Muscle layer of duodenum (tissue), 2 donors: ENCODE results near the gene IGLON5.

Experiments
- H3K27ac ChIP-seq: one replicate; pipeline ENCODE4 v1.7.0; 2013; ENCODE audit warnings: mild to moderate bottlenecking, low read length
- H3K27me3 ChIP-seq: one replicate; pipeline ENCODE4 v1.7.0; 2013; ENCODE audit warnings: low read depth, mild to moderate bottlenecking, control low read depth, low read length
- H3K36me3 ChIP-seq, 2 donors: one replicate each; pipeline ENCODE4 v1.7.0; 2013; ENCODE audit warnings: low read length in 2 of 2, control low read depth in 1 of 2, mild to moderate bottlenecking in 1 of 2; ENCODE audit not compliant: insufficient read depth in 2 of 2, control insufficient read depth in 1 of 2
- H3K4me1 ChIP-seq, 2 donors: one replicate each; pipeline ENCODE4 v1.7.0; 2013; ENCODE audit warnings: low read length in 2 of 2, mild to moderate bottlenecking in 2 of 2, control low read depth in 1 of 2, moderate library complexity in 1 of 2; ENCODE audit not compliant: insufficient read depth in 2 of 2, control insufficient read depth in 1 of 2
- H3K4me3 ChIP-seq, 2 donors: one replicate each; pipeline ENCODE4 v1.7.0; 2013; ENCODE audit warnings: low read length in 2 of 2, low read depth in 1 of 2, mild to moderate bottlenecking in 1 of 2
- H3K9me3 ChIP-seq, 2 donors: one replicate each; pipeline ENCODE4 v1.7.0; 2013; ENCODE audit warnings: low read length in 2 of 2, control low read depth in 1 of 2, mild to moderate bottlenecking in 1 of 2; ENCODE audit not compliant: control insufficient read depth in 1 of 2
- donor health status: healthy.

Gene IGLON5

GRCh38 chr19:51356159-51356801 is 44.8 kb downstream of the IGLON5 start:
- no peaks in the 10 kb centered on the region for H3K9me3 ChIP-seq
- peaks cover 1 to 16% of the 10 kb centered on the region in 2 donors for H3K36me3 ChIP-seq
- H3K4me1 ChIP-seq, result peaks cover 0 to 6% of the 10 kb centered on the region in 2 donors
- no peaks in the 10 kb centered on the region for H3K27me3 ChIP-seq
- no peak overlapping the region for H3K27ac ChIP-seq
- no peak overlapping the region for H3K4me3 ChIP-seq

GRCh38 chr19:51357952-51358351 is 46.5 kb downstream of the IGLON5 start:
- no peaks in the 10 kb centered on the region for H3K27me3 ChIP-seq

DNA sequence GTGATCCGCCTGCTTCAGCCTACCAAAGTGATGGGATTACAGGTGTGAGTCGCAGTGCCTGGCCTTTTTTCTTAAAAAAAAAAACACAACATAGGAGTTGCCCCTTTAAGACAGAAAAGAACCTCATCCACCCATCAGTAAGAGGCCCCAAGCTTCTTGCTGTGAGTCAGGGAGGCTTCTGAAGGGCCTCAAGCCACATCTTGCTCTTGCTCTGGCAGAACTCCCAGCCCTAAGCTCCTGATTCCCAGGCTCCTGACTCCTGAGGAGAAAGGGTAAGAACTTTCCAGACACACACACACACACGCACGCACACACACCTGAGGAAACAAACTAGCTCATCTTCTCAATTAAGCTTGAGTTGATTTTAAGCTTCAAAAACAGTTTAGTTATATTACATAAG is 47.9 kb downstream of the IGLON5 start:
- H3K27me3 ChIP-seq, result no peaks in the 10 kb centered on the region
- H3K4me1 ChIP-seq, result peaks cover 0 to 24% of the 10 kb centered on the region in 2 donors
- H3K36me3 ChIP-seq, result no peaks in the 10 kb centered on the region
- H3K9me3 ChIP-seq, result no peaks in the 10 kb centered on the region
- H3K27ac ChIP-seq, result no peak overlapping the region
- H3K4me3 ChIP-seq, result no peak overlapping the region

More at GRCh38 chr19:51357952-51358351, 46.5 kb downstream of the IGLON5 start:
- Histone ChIP-seq H3K27ac (no peak overlapping the region), H3K36me3 (peaks cover 0 to 2% of the 10 kb centered on the region in 2 donors), H3K4me3 (no peak overlapping the region), H3K4me1 (peaks cover 0 to 15% of the 10 kb centered on the region in 2 donors), H3K9me3 (no peaks in the 10 kb centered on the region)

DNA sequence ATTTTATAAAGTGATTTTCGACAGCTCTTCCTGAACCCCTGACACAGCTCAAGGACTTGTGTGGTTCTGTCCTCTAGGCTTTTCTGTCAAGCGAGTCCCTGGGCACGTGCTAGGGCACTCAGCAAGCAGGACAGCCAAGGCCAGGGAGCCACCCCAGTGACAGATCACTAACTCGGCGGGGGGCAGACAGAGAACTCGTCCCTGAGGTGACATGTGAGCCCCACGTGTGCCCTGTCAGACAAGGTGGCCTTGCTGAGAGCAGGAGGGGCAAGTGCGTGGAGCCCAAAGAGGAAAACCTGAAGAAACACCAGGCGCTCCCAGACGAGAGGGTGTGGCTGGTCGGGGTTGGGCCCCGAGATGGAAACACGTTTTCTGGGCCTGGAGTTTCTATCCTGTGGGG is 49.8 kb downstream of the IGLON5 start:
- Histone ChIP-seq H3K36me3 (no peaks in the 10 kb centered on the region), H3K4me1 (peaks cover 0 to 29% of the 10 kb centered on the region in 2 donors), H3K27ac (no peak overlapping the region), H3K27me3 (no peaks in the 10 kb centered on the region), H3K9me3 (no peaks in the 10 kb centered on the region), H3K4me3 (no peak overlapping the region)

GRCh38 chr19:51364200-51365106 is 53.0 kb downstream of the IGLON5 start:
- H3K4me3 ChIP-seq, result no peak overlapping the region

GRCh38 chr19:51365211-51365964 is 53.9 kb downstream of the IGLON5 start:
- no peaks in the 10 kb centered on the region for H3K9me3 ChIP-seq
- peak overlapping the region; percentile 89 to 99 for H3K4me3 ChIP-seq
- peak overlapping the region; percentile 96 for H3K27ac ChIP-seq
- no peaks in the 10 kb centered on the region for H3K36me3 ChIP-seq
- H3K4me1 ChIP-seq, result peaks cover 0 to 31% of the 10 kb centered on the region in 2 donors
- no peaks in the 10 kb centered on the region for H3K27me3 ChIP-seq

More at GRCh38 chr19:51364200-51365106, 53.0 kb downstream of the IGLON5 start:
- Histone ChIP-seq H3K27me3 (no peaks in the 10 kb centered on the region), H3K36me3 (no peaks in the 10 kb centered on the region), H3K27ac (peak overlapping the region; percentile 20), H3K9me3 (no peaks in the 10 kb centered on the region), H3K4me1 (peaks cover 0 to 31% of the 10 kb centered on the region in 2 donors)

- Histone ChIP-seq H3K4me1 (peaks cover 0 to 31% of the 10 kb centered on the region in 2 donors), H3K4me3 (peak within 1 kb of the TSS; percentile 89 to 99)
Observed at GRCh38 chr19:51365965-51366388, 54.5 kb downstream of the IGLON5 start, which contains the start of gene ETFB. Gene ETFB, minus strand, starts transcription at chr19:51366388. Its CDS starts 62 bp downstream, at chr19:51366326.

GRCh38 chr19:51366389-51367254 is 55.2 kb downstream of the IGLON5 start:
- H3K4me3 ChIP-seq, result peak overlapping the region; percentile 86 to 89
- peak overlapping the region; percentile 96 for H3K27ac ChIP-seq
- H3K4me1 ChIP-seq, result peaks cover 0 to 31% of the 10 kb centered on the region in 2 donors
- H3K27me3 ChIP-seq, result no peaks in the 10 kb centered on the region
- H3K9me3 ChIP-seq, result no peaks in the 10 kb centered on the region
- H3K36me3 ChIP-seq, result no peaks in the 10 kb centered on the region

More at GRCh38 chr19:51365965-51366388, 54.5 kb downstream of the IGLON5 start, which contains the start of gene ETFB:
- no peaks in the 10 kb centered on the region for H3K9me3 ChIP-seq
- no peaks in the 10 kb centered on the region for H3K36me3 ChIP-seq
- peak within 1 kb of the TSS; percentile 96 for H3K27ac ChIP-seq
- H3K27me3 ChIP-seq, result no peaks in the 10 kb centered on the region

DNA sequence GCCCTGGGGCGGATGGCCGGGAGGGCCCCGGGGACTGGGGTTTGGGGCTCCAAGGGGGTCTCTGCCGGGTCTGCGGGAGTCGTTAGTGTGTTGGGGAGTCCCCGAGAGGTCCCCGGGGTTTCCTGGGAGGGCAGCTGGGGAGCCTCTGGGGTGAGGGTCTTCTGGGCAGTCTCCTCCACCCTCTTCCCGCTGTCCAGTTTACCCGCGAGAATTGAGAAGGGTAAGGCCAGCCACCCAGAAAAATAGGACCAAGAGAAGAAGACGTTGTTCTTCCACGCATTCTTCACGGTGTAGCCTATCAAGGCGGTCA is 55.8 kb downstream of the IGLON5 start:
- H3K4me1 ChIP-seq, result peaks cover 0 to 29% of the 10 kb centered on the region in 2 donors

GRCh38 chr19:51367565-51368365 is 56.3 kb downstream of the IGLON5 start:
- Histone ChIP-seq H3K4me1 (peaks cover 0 to 24% of the 10 kb centered on the region in 2 donors), H3K4me3 (peak overlapping the region; percentile 86 to 89), H3K9me3 (no peaks in the 10 kb centered on the region), H3K27me3 (no peaks in the 10 kb centered on the region), H3K27ac (peak overlapping the region; percentile 96), H3K36me3 (no peaks in the 10 kb centered on the region)

More for the DNA sequence above, 55.8 kb downstream of the IGLON5 start:
- peak overlapping the region; percentile 96 for H3K27ac ChIP-seq
- no peaks in the 10 kb centered on the region for H3K9me3 ChIP-seq
- no peaks in the 10 kb centered on the region for H3K36me3 ChIP-seq
- peak overlapping the region; percentile 86 to 89 for H3K4me3 ChIP-seq
- H3K27me3 ChIP-seq, result no peaks in the 10 kb centered on the region
